ENCODE data around the gene TNFSF8. TPM values are rescaled to one million over a fixed set of nuclear protein-coding genes. Genes with fewer than 3 reads are reported as not detected.
A peak's percentile ranks its signal among the peaks of the same experiment; 100 is the strongest.

The TNFSF8 gene
- total RNA-seq, 1 donor from 2014 or later, result not detected

GRCh38 chr9:114906922-114907571, 23.3 kb downstream of the TNFSF8 start:
- no peak for DNase-seq (ENCODE audit: low read depth, low spot score)

DNA sequence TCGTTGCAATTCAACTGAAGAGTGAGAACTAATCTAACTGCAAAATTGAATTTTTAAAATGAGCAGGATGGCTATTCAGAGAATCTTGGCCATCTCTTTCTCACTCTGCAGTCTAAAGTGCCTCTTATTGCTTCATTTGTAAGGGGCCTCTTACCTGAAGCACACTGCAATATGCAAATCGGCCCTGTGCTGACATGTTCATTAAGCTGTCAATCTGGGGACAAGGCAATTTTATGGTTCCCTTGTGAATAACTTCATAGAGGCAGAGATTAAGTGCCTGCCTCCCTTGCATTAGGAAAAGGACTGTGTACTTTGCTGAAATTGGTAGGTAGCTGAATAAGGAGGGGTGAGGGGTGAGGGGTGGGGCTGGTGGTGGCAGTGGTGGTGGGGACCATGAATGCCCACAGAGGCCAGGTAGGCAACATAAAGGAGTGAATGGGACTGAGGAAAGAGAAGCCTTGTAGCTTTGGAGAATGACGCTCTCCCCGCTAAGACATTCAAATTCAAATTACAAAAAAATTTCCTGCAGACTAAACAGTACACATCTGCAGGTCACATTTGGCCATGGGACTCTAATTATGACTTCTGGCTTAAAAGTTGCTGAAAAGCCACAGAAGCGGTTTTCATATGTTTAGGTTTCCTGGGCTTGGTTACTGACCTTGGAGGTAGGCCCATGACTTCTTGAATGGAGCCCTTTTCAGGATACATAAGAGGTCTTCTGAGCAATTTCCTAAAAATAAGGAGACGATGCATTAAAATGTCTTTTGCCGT, 25.0 kb downstream of the TNFSF8 start:
- no peak for DNase-seq (ENCODE audit: low read depth, low spot score)

DNA sequence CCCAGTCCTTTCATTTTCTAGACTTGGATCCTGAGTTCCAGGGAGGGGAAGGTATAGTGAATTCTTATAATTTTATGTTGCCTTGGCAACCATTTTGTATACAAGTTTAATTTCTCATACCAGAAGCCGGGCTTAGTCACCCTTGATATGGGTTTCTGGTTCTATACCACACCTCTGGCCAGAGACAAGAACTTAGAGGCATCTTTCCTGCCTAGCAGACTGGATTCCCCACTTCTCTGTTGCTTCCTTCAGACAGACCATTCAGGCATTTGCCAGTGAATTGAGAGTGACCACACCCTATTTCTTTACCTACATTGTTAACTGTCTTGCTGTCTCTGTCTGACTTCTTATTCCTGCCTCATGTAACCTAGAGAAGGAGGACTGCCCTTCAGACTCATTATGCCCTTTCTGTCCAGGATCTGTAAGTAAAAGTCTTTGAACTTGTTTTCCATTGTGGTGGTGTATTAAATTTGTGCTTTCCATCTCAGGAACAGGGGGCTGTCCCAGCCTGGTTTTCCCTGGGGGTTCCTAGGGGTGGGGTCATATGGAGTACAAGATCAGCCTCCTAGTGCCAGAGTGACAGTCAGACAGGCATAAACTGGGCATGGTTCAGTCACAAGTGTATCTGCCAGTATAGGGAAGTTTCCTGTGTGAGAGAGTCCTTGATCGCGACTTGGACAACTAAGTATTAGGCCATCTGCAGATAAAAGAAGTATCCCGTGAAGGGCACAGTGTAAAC, 27.4 kb downstream of the TNFSF8 start:
- DNase-seq (ENCODE audit: low read depth, low spot score), result no peak

- DNase-seq (ENCODE audit: low read depth, low spot score), result no peak
Measured at GRCh38 chr9:114900942-114901802, 29.2 kb downstream of the TNFSF8 start.

GRCh38 chr9:114899995-114900394, 30.4 kb downstream of the TNFSF8 start:
- no peak for DNase-seq (ENCODE audit: low read depth, low spot score)

DNA sequence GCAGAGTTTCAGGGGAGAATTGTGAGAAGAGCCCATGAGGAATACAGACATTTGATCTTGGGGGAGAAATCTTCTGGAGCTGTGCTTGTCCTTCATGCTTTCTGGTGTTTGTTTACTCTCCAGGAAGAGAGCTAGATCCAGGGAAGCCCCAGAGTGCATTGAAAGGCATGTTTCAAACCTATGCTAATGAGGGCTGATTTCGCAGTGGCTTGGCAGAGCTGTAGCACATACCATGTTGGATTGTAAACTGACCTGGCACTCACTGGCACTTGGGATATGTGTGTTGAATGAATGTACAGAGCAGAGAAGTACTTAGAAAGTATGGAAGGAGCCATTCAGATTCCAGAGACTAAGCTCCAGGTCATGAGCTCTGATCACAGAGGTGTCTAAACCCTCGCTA, 30.9 kb downstream of the TNFSF8 start:
- DNase-seq (ENCODE audit: low read depth, low spot score), result no peak

- DNase-seq (ENCODE audit: low read depth, low spot score), result no peak
Measured at GRCh38 chr9:114898741-114899140, 31.6 kb downstream of the TNFSF8 start.

DNA sequence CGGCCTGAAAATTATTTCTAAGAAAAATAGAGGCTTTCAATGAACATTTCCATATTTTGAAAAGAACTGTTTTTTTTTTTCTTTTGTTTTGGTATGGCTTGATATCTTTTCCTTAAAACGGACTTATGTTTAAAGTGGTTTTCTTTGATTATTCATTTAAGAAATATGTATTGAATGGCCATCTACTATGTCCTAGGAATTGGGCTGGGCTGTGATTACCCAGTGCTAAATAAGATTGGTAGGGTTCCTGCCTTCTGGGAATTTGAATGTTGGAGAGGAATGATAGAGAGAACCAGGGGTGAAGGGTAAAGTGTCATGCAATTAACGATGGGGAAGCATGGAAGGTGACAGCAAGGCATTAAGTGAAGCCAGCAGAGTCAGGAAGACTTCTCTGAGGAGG, 33.2 kb downstream of the TNFSF8 start:
- DNase-seq (ENCODE audit: low read depth, low spot score), result no peak

- DNase-seq (ENCODE audit: low read depth, low spot score), result no peak
Measured at GRCh38 chr9:114896344-114896743, 34.0 kb downstream of the TNFSF8 start.

DNA sequence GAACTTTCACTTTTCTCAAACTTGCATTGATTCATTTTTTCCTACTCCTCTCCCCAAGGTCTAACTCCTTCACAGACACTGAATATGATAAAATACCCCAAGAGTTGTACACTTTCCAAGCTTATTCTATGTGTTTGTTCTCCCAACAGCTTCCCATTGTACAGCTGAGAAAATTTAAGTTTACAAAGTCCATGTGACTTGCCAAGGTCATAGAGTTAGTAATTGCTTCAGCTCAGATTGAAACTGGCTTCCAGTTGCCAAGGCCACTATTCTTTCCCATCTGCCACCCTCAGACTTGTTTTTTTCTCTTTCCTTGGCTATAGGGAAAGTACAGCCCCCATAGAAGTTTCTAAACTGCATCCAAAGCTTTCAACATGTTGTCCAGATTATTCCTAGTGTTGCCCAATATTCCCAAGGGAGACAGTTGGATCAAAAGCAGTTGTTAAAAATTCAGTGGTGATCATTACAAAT, 34.8 kb downstream of the TNFSF8 start:
- DNase-seq (ENCODE audit: low read depth, low spot score), result no peak

DNA sequence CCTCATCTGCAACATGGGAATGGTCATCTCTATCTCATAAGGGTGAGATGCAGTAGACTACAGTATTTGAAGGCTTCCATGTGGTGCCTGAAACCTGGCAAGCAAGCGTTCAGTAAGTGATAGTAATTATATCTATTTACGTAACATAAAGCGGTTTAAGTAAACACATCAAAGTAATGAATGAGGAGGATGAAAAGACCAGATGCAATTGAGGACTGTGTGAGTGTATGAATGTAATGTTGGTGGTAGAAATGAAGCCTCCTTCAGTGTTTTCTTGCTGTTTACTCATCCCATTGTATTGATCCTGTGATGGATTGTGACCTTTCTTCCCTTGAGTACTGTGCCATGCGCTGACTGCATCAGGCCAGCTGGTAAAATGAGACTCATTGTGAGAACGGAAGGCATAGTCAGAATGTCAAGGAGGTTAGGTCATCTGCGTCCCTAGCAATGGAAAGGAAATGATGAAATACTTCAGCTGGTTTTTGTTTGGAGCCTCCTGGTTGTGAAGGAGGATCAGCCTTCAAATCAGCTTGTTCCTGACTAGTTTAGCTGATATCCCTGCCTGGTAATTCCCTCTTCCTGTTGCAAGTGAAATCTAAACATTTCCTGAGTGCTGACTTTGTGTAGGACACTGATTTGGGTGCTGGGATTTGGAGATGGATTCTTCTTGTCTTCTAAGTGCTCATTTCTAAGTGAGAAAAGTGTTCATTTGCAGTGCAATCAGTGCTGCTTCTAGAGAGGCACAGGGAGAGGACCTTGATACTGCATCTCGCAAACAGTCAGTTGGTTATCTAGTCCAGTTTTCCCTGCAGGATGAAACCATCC, 35.6 kb downstream of the TNFSF8 start:
- DNase-seq (ENCODE audit: low read depth, low spot score), result peak; percentile 99

GRCh38 chr9:114894206-114894605, 36.2 kb downstream of the TNFSF8 start:
- no peak for DNase-seq (ENCODE audit: low read depth, low spot score)

- peak; percentile 80 for DNase-seq (ENCODE audit: low read depth, low spot score)
Measured at GRCh38 chr9:114893221-114894010, 37.0 kb downstream of the TNFSF8 start.

GRCh38 chr9:114889802-114890224, 40.6 kb downstream of the TNFSF8 start:
- no peak for DNase-seq (ENCODE audit: low read depth, low spot score)

DNA sequence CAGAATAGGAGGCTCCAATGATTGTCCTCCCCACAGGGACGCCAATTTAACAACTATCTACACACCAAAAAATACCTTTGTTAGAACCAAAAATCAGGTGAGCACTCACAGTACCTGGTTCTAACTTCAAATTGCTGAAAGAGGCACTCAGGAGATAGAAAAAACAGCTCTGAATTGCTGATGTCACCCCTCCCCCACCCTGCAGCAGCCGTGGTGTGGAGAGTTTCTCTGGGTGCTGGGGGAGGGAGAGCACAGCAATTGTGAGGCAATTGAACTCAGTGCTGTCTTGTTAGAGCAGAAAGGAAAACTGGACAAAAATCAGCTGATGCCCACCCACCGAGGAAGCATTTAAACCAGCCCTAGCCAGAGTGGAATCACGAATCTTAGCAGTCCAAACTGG, 41.8 kb downstream of the TNFSF8 start:
- DNase-seq (ENCODE audit: low read depth, low spot score), result no peak

DNA sequence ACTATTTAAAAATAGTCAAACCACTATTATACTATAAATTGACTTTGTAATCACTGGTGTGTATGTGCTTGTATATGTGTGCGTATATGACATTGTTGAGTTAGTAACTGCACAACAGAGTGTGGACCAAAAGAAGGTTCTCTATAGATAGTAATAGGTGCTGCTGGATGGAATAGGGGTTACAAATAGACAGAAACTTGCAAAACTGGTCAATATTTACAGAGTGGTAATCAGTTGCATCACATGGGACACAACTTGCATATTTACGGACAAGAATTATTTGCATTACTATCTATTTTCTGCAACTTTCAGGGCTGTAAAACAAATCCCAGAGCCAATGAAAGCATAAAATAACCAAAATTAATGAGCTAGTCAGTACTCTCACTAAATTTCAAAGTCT, 42.4 kb downstream of the TNFSF8 start:
- DNase-seq (ENCODE audit: low read depth, low spot score), result no peak

GRCh38 chr9:114884787-114885452, 45.5 kb downstream of the TNFSF8 start:
- DNase-seq (ENCODE audit: low read depth, low spot score), result no peak

DNA sequence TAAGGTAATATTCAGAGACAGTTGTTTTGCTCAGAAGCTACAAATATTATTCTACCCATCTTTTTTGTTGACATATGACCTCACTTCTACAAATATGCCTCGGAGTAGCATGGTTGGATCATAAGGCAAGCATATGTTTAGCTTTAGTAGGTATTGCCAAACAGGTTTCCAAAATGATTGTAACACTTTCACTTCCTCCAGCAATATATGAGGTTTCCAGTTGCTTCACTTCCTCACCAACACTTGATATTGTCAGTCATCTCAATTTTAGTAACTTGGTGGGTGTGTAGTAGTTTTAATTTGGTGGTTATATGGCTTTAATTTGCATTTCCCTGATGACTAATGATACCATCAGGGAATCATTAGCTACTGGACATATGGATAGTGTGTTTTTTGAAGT, 46.7 kb downstream of the TNFSF8 start:
- DNase-seq (ENCODE audit: low read depth, low spot score), result no peak

GRCh38 chr9:114880291-114880745, 50.1 kb downstream of the TNFSF8 start:
- peak; percentile 68 for DNase-seq (ENCODE audit: low read depth, low spot score)

Data from pulmonary artery endothelial cell (primary cell).